ENCODE data around the gene DBNDD1.
"Not testable (repeated sequence)": the region's sequence is repeated elsewhere in the genome, so short reads cannot be mapped to it uniquely, and the experiment has no call there.

The DBNDD1 gene, protein sequence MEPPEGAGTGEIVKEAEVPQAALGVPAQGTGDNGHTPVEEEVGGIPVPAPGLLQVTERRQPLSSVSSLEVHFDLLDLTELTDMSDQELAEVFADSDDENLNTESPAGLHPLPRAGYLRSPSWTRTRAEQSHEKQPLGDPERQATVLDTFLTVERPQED

GRCh38 chr16:90018652-90019542, at the start of gene DBNDD1:
DBNDD1 (minus strand) TSS chr16:90019456; CDS start chr16:90019341, 115 bp downstream.
- TF ChIP-seq POLR2A (IDR thresholded peaks at IDR 0.05; ENCODE audit: low read length) = no peak
- peak in 1 of 2 experiments; percentile 22 for DNase-seq

- no peak for DNase-seq
- TF ChIP-seq GATA1 (IDR thresholded peaks at IDR 0.05; ENCODE audit: low read depth, low read length) = no peak
- no peak for TF ChIP-seq POLR2A (IDR thresholded peaks at IDR 0.05; ENCODE audit: low read length)
These were observed 42.2 kb upstream of the DBNDD1 start for GRCh38 chr16:90061437-90061836.

- DNase-seq = peak; percentile 26 to 42
- TF ChIP-seq POLR2A (IDR thresholded peaks at IDR 0.05; ENCODE audit: low read length) = no peak
- TF ChIP-seq GATA1 (IDR thresholded peaks at IDR 0.05; ENCODE audit: low read depth, low read length) = no peak
These were observed 38.5 kb upstream of the DBNDD1 start for GRCh38 chr16:90057738-90058173.

- DNase-seq = not testable (repeated sequence)
These were observed 37.3 kb upstream of the DBNDD1 start for GRCh38 chr16:90056521-90056920.

DNA sequence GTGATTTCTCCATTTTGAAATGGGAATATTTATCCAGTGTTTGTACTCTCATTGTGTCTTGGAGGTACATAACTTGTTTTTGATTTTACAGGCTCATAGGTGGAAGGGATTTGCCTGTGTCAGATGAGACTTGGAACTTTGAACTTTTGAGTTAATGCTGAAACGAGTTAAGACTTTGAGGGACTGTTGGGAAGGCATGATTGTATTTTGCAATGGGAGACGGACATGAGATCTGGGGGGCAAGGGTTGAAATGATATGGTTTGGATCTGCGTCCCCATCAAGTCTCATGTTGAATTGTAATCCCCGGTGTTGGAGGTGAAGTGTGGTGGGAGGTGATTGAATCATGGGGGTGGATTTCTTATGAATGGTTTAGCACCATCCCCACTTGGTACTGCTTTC, 36.1 kb upstream of the DBNDD1 start:
- no peak for TF ChIP-seq POLR2A (IDR thresholded peaks at IDR 0.05; ENCODE audit: low read length)
- TF ChIP-seq GATA1 (IDR thresholded peaks at IDR 0.05; ENCODE audit: low read depth, low read length) = no peak

DNA sequence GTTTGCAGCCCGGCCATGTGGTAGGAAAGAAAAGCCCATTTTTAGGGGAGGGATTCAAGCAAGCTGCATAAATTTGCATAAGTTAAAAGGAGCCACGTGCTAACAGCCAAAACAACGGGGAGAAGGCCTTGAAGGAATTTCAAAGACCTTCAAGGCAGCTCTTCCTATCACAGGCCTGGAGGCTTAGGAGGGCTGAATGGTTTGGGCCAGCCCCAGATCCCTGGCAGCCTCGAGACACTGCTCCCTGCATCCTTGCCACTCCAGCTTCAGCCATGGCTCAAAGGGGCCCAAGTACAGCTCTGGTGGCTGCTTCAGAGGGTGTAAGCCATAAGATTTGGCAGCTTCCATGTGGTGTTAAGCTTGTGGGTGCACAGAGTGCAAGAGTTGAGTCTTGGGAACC, 35.3 kb upstream of the DBNDD1 start:
- TF ChIP-seq POLR2A (IDR thresholded peaks at IDR 0.05; ENCODE audit: low read length) = no peak
- TF ChIP-seq GATA1 (IDR thresholded peaks at IDR 0.05; ENCODE audit: low read depth, low read length) = no peak
- no peak for DNase-seq

More for the DNA sequence above, 36.1 kb upstream of the DBNDD1 start:
- no peak for DNase-seq

- TF ChIP-seq GATA1 (IDR thresholded peaks at IDR 0.05; ENCODE audit: low read depth, low read length) (no peak), POLR2A (IDR thresholded peaks at IDR 0.05; ENCODE audit: low read length) (no peak)
- no peak for DNase-seq
These were observed 34.7 kb upstream of the DBNDD1 start for GRCh38 chr16:90053902-90054500.

- no peak for TF ChIP-seq GATA1 (IDR thresholded peaks at IDR 0.05; ENCODE audit: low read depth, low read length)
- no peak for TF ChIP-seq POLR2A (IDR thresholded peaks at IDR 0.05; ENCODE audit: low read length)
- DNase-seq = no peak
These were observed 31.7 kb upstream of the DBNDD1 start for GRCh38 chr16:90050969-90051368.

DNA sequence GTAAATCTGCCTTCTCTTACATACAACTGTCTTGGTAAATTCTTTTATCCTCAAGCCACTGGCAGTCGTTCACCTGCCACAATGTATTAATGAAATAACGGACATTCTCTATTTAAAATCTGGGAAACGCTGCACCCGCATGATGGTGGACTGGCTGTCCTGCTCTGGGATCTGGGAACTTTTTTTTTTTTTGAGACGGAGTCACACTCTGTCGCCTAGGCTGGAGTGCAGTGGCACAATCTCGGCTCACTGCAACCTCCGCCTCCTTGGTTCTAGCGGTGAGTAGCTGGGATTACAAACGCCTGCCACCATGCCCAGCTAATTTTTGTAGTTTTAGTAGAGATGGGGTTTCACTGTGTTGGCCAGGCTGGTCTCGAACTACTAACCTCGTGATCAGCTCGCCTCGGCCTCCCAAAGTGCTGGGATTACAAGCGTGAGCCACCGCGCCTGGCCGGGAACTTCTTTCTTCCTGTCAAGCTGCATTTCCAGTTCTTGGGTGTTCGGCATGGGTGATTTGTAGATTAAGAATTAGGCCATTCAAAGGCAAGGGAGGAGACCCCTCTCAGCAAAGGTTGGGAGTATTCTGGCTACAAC, 29.6 kb upstream of the DBNDD1 start:
- no peak for TF ChIP-seq POLR2A (IDR thresholded peaks at IDR 0.05; ENCODE audit: low read length)
- no peak for TF ChIP-seq GATA1 (IDR thresholded peaks at IDR 0.05; ENCODE audit: low read depth, low read length)
- no peak for DNase-seq

DNA sequence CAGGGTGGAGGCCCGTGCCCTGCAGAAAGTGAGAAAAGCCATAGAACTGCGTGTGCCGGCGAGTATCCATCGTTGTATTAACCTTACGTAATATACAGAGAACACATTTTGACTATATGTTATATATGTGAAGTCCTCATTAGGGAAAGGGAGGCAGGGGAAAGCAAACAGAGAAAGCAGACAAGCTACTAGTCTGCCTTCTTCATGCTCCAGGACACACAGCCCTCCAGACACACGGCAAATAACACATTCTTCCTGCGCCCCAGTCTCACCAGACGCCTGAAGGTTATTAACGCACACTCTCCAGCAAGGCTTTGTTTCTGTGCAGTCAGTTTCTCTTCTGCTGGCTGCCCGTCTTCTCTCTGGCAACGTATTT, 29.1 kb upstream of the DBNDD1 start:
- DNase-seq = no peak
- TF ChIP-seq POLR2A (IDR thresholded peaks at IDR 0.05; ENCODE audit: low read length) = no peak
- no peak for TF ChIP-seq GATA1 (IDR thresholded peaks at IDR 0.05; ENCODE audit: low read depth, low read length)

- DNase-seq = peak in 1 of 2 experiments; percentile 20
These were observed 28.6 kb upstream of the DBNDD1 start for GRCh38 chr16:90047714-90048346.

GRCh38 chr16:90046971-90047713, 27.9 kb upstream of the DBNDD1 start:
- peak in 1 of 2 experiments; percentile 18 for DNase-seq
- TF ChIP-seq POLR2A (IDR thresholded peaks at IDR 0.05; ENCODE audit: low read length) (no peak), GATA1 (IDR thresholded peaks at IDR 0.05; ENCODE audit: low read depth, low read length) (no peak)

More at GRCh38 chr16:90047714-90048346, 28.6 kb upstream of the DBNDD1 start:
- no peak for TF ChIP-seq GATA1 (IDR thresholded peaks at IDR 0.05; ENCODE audit: low read depth, low read length)
- no peak for TF ChIP-seq POLR2A (IDR thresholded peaks at IDR 0.05; ENCODE audit: low read length)

All from erythroblast (primary cell).